Medulla oblongata (tissue), 1 donor: ENCODE measurements around the gene SLC16A7.
A peak's percentile ranks its signal among the peaks of the same experiment; 100 is the strongest.
"Not testable (repeated sequence)": the region's sequence is repeated elsewhere in the genome, so short reads cannot be mapped to it uniquely, and the experiment has no call there.

Experiments
- DNase-seq: peaks from one replicate; pipeline ENCODE4 v3.0.0-alpha.2; 2015; ENCODE audit errors: extremely low spot score

Gene SLC16A7

GRCh38 chr12:59595883-59596540 lies at the start of gene SLC16A7:
Gene SLC16A7, plus strand, starts transcription at chr12:59596029. Its CDS starts 108,773 bp downstream, at chr12:59704802.
- peak; percentile 83 for DNase-seq

GRCh38 chr12:59548930-59549329 lies 46.9 kb upstream of the SLC16A7 start:
- no peak for DNase-seq

- no peak for DNase-seq
Observed at GRCh38 chr12:59559696-59560095, 36.1 kb upstream of the SLC16A7 start.

- DNase-seq: no peak
Observed at GRCh38 chr12:59570145-59570544, 25.7 kb upstream of the SLC16A7 start.

- DNase-seq: no peak
Observed at GRCh38 chr12:59574406-59574805, 21.4 kb upstream of the SLC16A7 start.

GRCh38 chr12:59575826-59576225 lies 20.0 kb upstream of the SLC16A7 start:
- DNase-seq: no peak

- DNase-seq: no peak
Observed at GRCh38 chr12:59578254-59578653, 17.6 kb upstream of the SLC16A7 start.

GRCh38 chr12:59579631-59580030 lies 16.2 kb upstream of the SLC16A7 start:
- no peak for DNase-seq

GRCh38 chr12:59580050-59580449 lies 15.8 kb upstream of the SLC16A7 start:
- no peak for DNase-seq

GRCh38 chr12:59583003-59583712 lies 12.7 kb upstream of the SLC16A7 start:
- DNase-seq: no peak

GRCh38 chr12:59587710-59588109 lies 8.1 kb upstream of the SLC16A7 start:
- DNase-seq: no peak

- no peak for DNase-seq
Observed at GRCh38 chr12:59593761-59594160, 2.1 kb upstream of the SLC16A7 start.

- DNase-seq: peak; percentile 27
Observed at GRCh38 chr12:59594943-59595500, 807 bp upstream of the SLC16A7 start.

GRCh38 chr12:59595565-59595882 lies 305 bp upstream of the SLC16A7 start:
- DNase-seq: no peak

- DNase-seq: peak; percentile 56
Observed at GRCh38 chr12:59597385-59597781, 1.6 kb downstream of the SLC16A7 start.

- no peak for DNase-seq
Observed at GRCh38 chr12:59600171-59600570, 4.3 kb downstream of the SLC16A7 start.

- DNase-seq: no peak
Observed at GRCh38 chr12:59603754-59604153, 7.9 kb downstream of the SLC16A7 start.

GRCh38 chr12:59612823-59613434 lies 17.1 kb downstream of the SLC16A7 start:
- not testable (repeated sequence) for DNase-seq

- DNase-seq: no peak
Observed at GRCh38 chr12:59615392-59616165, 19.8 kb downstream of the SLC16A7 start.

GRCh38 chr12:59619461-59620240 lies 23.8 kb downstream of the SLC16A7 start:
- DNase-seq: no peak

GRCh38 chr12:59620326-59620725 lies 24.5 kb downstream of the SLC16A7 start:
- DNase-seq: peak; percentile 57
